Measurements from ENCODE around the gene DGUOK. TPM values are rescaled to one million over a fixed set of nuclear protein-coding genes. Genes with fewer than 3 reads are reported as not detected.
A peak's percentile ranks its signal among the peaks of the same experiment; 100 is the strongest.

DGUOK gene
- total and polyA plus RNA-seq, 2 experiments from 2014 or later: 68.4 to 287 TPM

DNA sequence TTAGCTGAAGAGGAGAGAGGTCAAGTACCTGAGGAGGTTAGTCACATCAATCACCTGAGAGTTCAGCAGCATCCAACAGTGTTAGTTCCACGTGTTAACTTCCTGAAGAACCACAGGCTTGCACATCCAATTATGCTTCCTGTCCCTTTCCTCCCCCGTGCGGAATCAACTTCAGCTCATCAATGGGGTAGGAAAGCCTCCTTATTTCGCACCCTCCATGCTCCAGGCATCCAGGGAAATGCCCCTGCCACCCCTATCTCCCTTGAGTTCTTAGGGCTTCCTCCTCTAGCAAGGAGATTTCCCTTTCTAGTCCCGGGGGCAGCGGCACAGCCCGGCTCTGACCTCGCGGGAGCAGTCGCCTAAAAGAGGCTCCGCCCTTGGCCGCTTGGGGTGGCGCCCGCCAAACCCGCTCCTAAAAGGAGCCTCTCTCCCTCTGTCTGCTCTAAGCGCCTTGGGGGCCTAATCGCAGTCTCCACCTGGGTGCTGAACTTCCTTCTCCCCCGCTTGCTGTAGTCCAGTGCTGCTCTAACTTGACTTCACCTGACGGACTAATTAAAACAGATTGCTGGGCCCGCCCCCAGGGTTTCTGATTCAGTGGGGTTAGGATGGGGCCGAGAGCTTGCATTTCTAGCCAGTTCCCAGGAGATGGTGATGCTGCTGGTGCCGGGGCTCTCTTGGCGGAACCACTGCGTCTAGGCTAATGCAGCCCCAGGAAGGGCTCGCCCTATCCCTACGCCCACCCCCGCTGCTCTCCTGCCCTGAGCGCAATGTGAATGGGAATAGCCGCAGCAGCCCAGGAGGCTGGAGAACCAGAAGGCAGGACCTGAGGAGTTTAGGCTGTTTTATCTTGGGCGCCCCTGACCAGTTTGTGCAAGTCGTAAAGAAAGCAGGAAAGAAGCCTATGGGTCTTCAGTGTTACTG, 54.7 kb downstream of the DGUOK start:
- H3K36me3 ChIP-seq (ENCODE audit: insufficient read depth): no peaks in the 10 kb centered on the region
- peak overlapping the region; percentile 69 for H3K4me3 ChIP-seq
- peak; percentile 40 for TF ChIP-seq POLR2AphosphoS5 (IDR thresholded peaks at IDR 0.05; ENCODE audit: low read depth)
- TF ChIP-seq EZH2 (IDR thresholded peaks at IDR 0.05; ENCODE audit: low read depth, unreplicated experiment): no peak
- Mint-ChIP-seq H3K27ac (no peak overlapping the region), H3K4me1 (peaks cover 49% of the 10 kb centered on the region), H3K4me3 (peak overlapping the region; percentile 82), H3K27me3 (ENCODE audit: insufficient read depth, low read depth, poor library complexity) (peaks cover 56% of the 10 kb centered on the region), H3K36me3 (ENCODE audit: low read depth) (peaks cover 7% of the 10 kb centered on the region; the same call in 2 of the 3 replicates), H3K9me3 (no peaks in the 10 kb centered on the region)
- H3K27ac ChIP-seq (ENCODE audit: low read depth): no peak overlapping the region
- no peaks in the 10 kb centered on the region for H4K20me1 ChIP-seq (replicated peaks; ENCODE audit: insufficient read depth)
- ATAC-seq (peak; percentile 72), DNase-seq (ENCODE audit: low spot score) (peak; percentile 88)
- peaks cover 39% of the 10 kb centered on the region for H3K4me1 ChIP-seq (ENCODE audit: insufficient read depth)
- no peaks in the 10 kb centered on the region for H3K9me2 ChIP-seq (ENCODE audit: insufficient read depth)
- H2AFZ ChIP-seq: peak overlapping the region; percentile 90
- H3K27me3 ChIP-seq (ENCODE audit: insufficient read depth): peaks cover 59% of the 10 kb centered on the region
- H3K4me2 ChIP-seq: peak overlapping the region; percentile 79
- H3K79me2 ChIP-seq (replicated peaks; ENCODE audit: insufficient read depth): peaks cover 7% of the 10 kb centered on the region
- peaks cover 25% of the 10 kb centered on the region for H3F3A ChIP-seq (replicated peaks; ENCODE audit: low read depth)

DNA sequence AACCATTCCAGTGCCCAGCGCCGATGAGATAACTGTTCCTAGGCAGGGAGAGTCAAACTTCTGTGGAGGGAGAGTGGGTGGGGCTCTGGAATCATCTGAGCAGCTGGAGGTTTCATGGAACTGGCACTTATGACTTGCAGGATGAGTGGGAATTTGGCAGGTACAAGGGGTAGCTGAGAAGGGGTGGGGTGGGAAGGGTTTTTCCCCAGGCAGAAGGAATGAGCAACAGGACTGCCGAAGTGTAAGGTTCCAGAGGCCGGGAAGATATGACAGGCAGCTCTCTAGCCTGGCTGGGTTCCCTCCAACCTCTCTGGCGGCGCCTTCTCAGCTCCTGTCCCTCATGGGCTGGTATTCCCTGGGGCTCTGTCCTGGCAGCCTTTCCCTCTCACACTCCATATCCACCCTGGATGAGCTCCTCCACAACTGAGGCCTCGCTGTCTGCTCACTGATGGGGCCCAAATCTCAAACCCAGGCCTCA, 55.5 kb downstream of the DGUOK start:
- Mint-ChIP-seq H3K27ac (no peak overlapping the region), H3K9me3 (no peaks in the 10 kb centered on the region), H3K4me3 (peak overlapping the region; percentile 82), H3K36me3 (ENCODE audit: low read depth) (peaks cover 16% of the 10 kb centered on the region), H3K4me1 (peaks cover 57% of the 10 kb centered on the region), H3K27me3 (ENCODE audit: insufficient read depth, low read depth, poor library complexity) (peaks cover 61% of the 10 kb centered on the region)
- H3F3A ChIP-seq (replicated peaks; ENCODE audit: low read depth): peaks cover 28% of the 10 kb centered on the region
- H3K4me1 ChIP-seq (ENCODE audit: insufficient read depth): peaks cover 47% of the 10 kb centered on the region
- no peak for ATAC-seq
- H3K4me3 ChIP-seq: peak overlapping the region; percentile 69
- no peak for DNase-seq (ENCODE audit: low spot score)
- no peak for TF ChIP-seq JUNB (IDR thresholded peaks at IDR 0.05; ENCODE audit: unreplicated experiment)
- TF ChIP-seq ZNF114 (CRISPR knock-in tag; IDR thresholded peaks at IDR 0.05): no peak
- TF ChIP-seq, protein P1, sequence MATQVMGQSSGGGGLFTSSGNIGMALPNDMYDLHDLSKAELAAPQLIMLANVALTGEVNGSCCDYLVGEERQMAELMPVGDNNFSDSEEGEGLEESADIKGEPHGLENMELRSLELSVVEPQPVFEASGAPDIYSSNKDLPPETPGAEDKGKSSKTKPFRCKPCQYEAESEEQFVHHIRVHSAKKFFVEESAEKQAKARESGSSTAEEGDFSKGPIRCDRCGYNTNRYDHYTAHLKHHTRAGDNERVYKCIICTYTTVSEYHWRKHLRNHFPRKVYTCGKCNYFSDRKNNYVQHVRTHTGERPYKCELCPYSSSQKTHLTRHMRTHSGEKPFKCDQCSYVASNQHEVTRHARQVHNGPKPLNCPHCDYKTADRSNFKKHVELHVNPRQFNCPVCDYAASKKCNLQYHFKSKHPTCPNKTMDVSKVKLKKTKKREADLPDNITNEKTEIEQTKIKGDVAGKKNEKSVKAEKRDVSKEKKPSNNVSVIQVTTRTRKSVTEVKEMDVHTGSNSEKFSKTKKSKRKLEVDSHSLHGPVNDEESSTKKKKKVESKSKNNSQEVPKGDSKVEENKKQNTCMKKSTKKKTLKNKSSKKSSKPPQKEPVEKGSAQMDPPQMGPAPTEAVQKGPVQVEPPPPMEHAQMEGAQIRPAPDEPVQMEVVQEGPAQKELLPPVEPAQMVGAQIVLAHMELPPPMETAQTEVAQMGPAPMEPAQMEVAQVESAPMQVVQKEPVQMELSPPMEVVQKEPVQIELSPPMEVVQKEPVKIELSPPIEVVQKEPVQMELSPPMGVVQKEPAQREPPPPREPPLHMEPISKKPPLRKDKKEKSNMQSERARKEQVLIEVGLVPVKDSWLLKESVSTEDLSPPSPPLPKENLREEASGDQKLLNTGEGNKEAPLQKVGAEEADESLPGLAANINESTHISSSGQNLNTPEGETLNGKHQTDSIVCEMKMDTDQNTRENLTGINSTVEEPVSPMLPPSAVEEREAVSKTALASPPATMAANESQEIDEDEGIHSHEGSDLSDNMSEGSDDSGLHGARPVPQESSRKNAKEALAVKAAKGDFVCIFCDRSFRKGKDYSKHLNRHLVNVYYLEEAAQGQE (IDR thresholded peaks at IDR 0.05; ENCODE audit: unreplicated experiment): no peak
- TF ChIP-seq EZH2 (IDR thresholded peaks at IDR 0.05; ENCODE audit: low read depth, unreplicated experiment): no peak
- TF ChIP-seq CTCF (conservative IDR thresholded peaks at IDR 0.05; ENCODE audit: low read depth in 2 of 2): no peak
- TF ChIP-seq POLR2AphosphoS5 (IDR thresholded peaks at IDR 0.05; ENCODE audit: low read depth): no peak
- H3K27ac ChIP-seq (ENCODE audit: low read depth): no peak overlapping the region
- H4K20me1 ChIP-seq (replicated peaks; ENCODE audit: insufficient read depth): peaks cover 5% of the 10 kb centered on the region; the same call in 1 of the 2 replicates
- peak overlapping the region; percentile 79 for H3K4me2 ChIP-seq
- no peaks in the 10 kb centered on the region; the same call in 1 of the 2 replicates for H3K36me3 ChIP-seq (ENCODE audit: insufficient read depth)
- H3K9me2 ChIP-seq (ENCODE audit: insufficient read depth): no peaks in the 10 kb centered on the region
- no peak overlapping the region for H2AFZ ChIP-seq
- peaks cover 16% of the 10 kb centered on the region for H3K79me2 ChIP-seq (replicated peaks; ENCODE audit: insufficient read depth)
- peaks cover 59% of the 10 kb centered on the region for H3K27me3 ChIP-seq (ENCODE audit: insufficient read depth)

Data from GM23338 (cell line).